ENCODE measurements around the gene CCZ1. TPM values are rescaled to one million over a fixed set of nuclear protein-coding genes. Genes with fewer than 3 reads are reported as not detected.
"Not testable (repeated sequence)": the region's sequence is repeated elsewhere in the genome, so short reads cannot be mapped to it uniquely, and the experiment has no call there.

Gene CCZ1
- total and polyA plus RNA-seq, 2 donors = 38.3 to 47.1 TPM

DNA sequence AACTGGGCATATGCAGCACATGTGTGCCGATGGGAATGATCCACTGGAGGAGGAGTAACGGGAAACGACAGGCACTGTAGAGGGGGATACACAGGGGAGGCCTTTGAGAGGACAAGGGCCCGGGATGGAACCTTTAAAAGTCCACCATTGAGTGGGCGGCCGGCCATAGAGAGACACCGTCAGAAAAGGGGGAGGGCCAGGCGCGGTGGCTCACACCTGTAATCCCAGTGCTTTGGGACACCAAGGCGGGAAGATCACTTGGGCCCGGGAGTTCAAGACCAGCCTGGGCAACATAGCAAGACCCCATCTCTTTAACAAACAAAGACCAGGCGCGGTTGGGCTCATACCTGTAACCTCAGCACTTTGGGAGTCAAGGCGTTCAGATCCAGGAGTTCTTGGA lies 32.7 kb downstream of the CCZ1 start:
- not testable (repeated sequence) for H3K4me3 ChIP-seq (ENCODE audit: low read depth, low read length); DNase-seq (ENCODE audit: extremely low spot score); H3K36me3 ChIP-seq (ENCODE audit: insufficient read depth); H3K27ac ChIP-seq (ENCODE audit: low read depth); H3K4me1 ChIP-seq (ENCODE audit: insufficient read depth)
- 96% methylated on average over 14 of the region's 14 CpGs for WGBS

DNA sequence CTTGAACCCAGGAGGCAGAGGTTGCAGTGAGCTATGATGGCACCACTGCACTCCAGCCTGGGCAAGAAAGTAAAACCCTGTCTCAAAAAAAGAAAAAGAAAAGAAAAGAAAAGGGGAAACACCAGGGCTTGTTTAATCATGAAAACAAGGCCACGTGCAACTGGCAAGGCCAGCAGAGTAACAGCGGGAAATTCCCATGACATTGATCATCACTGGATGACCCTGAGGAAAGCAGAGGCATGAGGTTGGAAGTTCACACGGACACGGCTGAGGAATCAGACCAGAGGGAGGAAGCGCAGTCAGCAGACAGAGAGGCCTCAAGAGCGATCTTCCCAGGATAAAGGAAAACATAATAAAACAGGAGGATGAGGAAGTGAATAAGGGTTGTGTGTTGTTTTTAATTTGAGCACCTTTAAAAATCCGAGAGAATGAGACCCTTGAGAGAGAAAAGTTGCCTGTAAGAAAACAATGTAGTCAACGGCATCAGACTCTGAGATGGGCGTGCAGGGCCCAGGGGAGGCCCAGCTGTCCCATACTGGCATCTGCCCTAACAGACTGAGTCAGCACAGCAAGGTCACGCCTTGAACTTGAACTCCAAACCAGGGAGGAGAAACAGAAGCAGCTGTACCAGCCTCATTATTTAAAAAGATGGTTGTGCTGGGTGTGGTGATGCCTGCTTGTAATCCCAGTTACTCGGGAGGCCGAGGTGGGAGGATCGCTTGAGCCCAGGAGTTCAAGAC lies 33.5 kb downstream of the CCZ1 start:
- not testable (repeated sequence) for H3K4me3 ChIP-seq (ENCODE audit: low read depth, low read length); H3K27ac ChIP-seq (ENCODE audit: low read depth); H3K4me1 ChIP-seq (ENCODE audit: insufficient read depth); DNase-seq (ENCODE audit: extremely low spot score); H3K36me3 ChIP-seq (ENCODE audit: insufficient read depth)
- WGBS = 84% methylated on average over 4 of the region's 13 CpGs

DNA sequence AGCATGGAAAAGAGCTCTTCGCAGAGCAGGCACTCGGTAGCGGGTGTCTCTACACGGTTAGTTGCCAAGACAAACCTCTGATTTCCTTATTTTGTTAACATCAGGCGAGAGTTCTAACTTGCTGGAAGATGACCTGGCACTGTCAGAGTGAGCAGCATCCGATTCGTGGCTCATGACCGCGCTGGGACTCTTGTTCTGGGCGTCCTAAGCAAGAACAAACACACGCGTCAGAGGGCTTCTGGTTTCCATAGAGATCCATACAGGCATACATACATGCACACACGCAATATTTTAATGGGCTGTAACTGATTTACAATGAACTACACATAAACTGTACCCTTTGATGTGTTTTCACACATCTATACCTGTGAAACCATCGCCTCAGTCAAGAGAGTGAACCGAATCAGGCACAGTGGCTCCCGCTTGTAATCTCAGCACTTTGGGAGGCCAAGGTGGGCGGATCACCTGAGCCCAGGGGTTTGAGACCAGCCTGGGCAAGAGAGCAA lies 36.5 kb downstream of the CCZ1 start:
- not testable (repeated sequence) for H3K4me3 ChIP-seq (ENCODE audit: low read depth, low read length); DNase-seq (ENCODE audit: extremely low spot score); H3K27ac ChIP-seq (ENCODE audit: low read depth); H3K36me3 ChIP-seq (ENCODE audit: insufficient read depth); H3K4me1 ChIP-seq (ENCODE audit: insufficient read depth)
- no CpG with 5 or more reads among the region's 17 CpGs for WGBS

DNA sequence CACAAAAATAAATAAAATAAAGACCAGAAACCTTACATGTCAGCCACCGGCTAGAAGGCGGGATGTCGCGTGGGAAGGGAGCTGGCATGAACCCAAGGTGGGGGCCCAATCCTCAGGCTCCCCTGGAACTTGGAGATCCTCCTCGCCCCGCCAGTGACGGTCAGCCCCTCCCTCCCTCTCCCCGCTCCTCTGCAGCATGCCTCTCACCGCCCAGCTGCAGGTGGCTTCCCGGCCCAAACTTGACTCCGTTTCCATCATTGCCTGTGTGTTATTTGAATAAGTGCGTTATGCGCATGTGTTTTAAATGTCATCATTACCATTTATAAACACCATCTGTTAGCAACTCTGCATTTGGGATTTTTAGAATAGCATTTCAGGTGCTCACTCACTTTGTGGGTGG lies 64.7 kb downstream of the CCZ1 start:
- not testable (repeated sequence) for H3K4me3 ChIP-seq (ENCODE audit: low read depth, low read length); H3K36me3 ChIP-seq (ENCODE audit: insufficient read depth); H3K4me1 ChIP-seq (ENCODE audit: insufficient read depth); DNase-seq (ENCODE audit: extremely low spot score); H3K27ac ChIP-seq (ENCODE audit: low read depth)
- WGBS = 27% methylated on average over 5 of the region's 13 CpGs

DNA sequence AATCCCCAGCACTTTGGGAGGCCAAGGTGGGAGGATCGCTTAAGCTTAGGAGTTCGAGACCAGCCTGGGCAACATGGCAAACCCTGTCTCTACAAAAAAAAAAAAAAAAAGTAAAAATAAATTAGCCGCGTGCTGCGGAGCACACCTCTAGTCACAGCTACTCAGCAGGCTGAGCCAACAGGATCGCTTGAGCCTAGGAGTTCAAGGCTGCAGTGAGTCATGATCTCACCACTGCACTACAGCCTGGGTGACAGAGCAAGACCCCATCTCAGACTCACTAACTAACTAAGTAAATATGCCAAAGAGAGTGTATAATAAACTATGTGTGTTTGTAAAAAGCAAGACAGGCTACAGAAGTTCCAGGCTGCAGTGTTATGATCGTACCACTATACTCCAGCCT lies 65.3 kb downstream of the CCZ1 start:
- not testable (repeated sequence) for H3K4me1 ChIP-seq (ENCODE audit: insufficient read depth); H3K27ac ChIP-seq (ENCODE audit: low read depth); DNase-seq (ENCODE audit: extremely low spot score); H3K4me3 ChIP-seq (ENCODE audit: low read depth, low read length); H3K36me3 ChIP-seq (ENCODE audit: insufficient read depth)
- WGBS = 92% methylated on average over 5 of the region's 7 CpGs

DNA sequence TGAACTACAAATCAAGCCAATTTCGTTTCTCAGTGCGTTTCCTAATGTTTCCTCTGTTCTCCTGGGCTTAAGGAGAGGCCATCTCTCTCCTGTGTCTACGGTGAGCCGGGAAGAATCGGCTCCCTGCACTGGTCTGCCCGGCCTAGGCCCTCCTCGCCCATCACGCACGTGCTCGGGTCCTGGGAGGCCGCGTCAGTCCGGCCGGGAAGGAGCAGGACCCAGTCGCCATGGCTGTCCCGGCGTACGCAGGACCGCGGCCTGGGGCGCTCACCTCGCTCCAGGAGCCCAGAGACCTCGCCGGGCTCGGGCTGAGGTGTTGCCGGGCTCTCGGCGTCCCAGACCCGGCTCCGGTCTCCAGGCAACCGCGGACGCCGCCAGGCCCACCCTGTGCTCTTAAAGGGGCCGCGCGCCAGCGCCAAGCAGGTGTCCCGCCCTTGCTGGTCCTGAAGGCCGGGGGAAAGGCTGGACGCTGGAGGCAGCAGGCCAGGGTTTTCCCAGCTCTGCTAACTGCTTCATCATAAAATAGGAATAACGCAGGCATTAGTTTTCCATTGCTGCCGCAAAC lies 71.9 kb downstream of the CCZ1 start, which contains the start of gene RSPH10B:
Gene RSPH10B (minus strand): TSS at position 343 of the 565 bp plus-strand sequence. CDS start 3,573 bp downstream, outside the sequence.
- not testable (repeated sequence) for DNase-seq (ENCODE audit: extremely low spot score); H3K4me3 ChIP-seq (ENCODE audit: low read depth, low read length); H3K4me1 ChIP-seq (ENCODE audit: insufficient read depth); H3K36me3 ChIP-seq (ENCODE audit: insufficient read depth); H3K27ac ChIP-seq (ENCODE audit: low read depth)
- 1% methylated on average over 22 of the region's 43 CpGs for WGBS

DNA sequence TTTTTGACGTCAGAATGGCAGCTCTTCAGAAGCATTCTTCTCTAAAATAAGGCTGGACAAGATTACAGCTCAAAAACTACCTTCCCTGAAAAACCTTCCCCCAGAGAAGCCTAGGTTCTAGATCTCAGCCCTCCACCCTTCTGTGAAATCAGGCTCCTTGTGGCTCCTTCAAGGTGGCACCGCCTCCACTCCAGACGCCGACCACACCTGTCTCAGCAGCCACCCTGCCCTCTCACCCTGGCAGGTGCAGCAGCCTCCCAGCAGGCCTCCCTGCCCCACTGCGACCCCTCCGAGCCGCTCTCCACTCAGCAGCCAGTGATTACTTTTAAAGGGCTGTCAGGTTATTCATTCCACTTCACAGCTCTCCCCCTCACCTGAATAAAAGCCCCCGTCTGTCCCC lies 75.0 kb downstream of the CCZ1 start:
- H3K36me3 ChIP-seq (ENCODE audit: insufficient read depth); H3K4me3 ChIP-seq (ENCODE audit: low read depth, low read length); DNase-seq (ENCODE audit: extremely low spot score); H3K27ac ChIP-seq (ENCODE audit: low read depth); H3K4me1 ChIP-seq (ENCODE audit: insufficient read depth): not testable (repeated sequence)
- WGBS = no CpG with 5 or more reads among the region's 8 CpGs

Small RNA genes lying within 50 kb of the gene (small RNA-seq; reads per million reads assigned to genes)
- gene RN7SL556P = not detected

Other genes starting within 250 kb of the CCZ1 start
- gene RNF216, start 117.1 kb upstream of the CCZ1 start, total RNA-seq = 52.2 TPM
- gene RNF216, start 117.1 kb upstream of the CCZ1 start, polyA plus RNA-seq = 29.4 TPM
- gene OCM, start 17.9 kb upstream of the CCZ1 start, total RNA-seq = not detected
- gene OCM, start 17.9 kb upstream of the CCZ1 start, polyA plus RNA-seq = not detected
- not detected for gene RSPH10B, start 72.0 kb downstream of the CCZ1 start, total RNA-seq
- gene RSPH10B, start 72.0 kb downstream of the CCZ1 start, polyA plus RNA-seq = 0.09 TPM
- 16.5 TPM for gene PMS2, start 110.3 kb downstream of the CCZ1 start, total RNA-seq
- 6.3 TPM for gene PMS2, start 110.3 kb downstream of the CCZ1 start, polyA plus RNA-seq
- 21.9 TPM for gene AIMP2, start 110.5 kb downstream of the CCZ1 start, total RNA-seq
- gene AIMP2, start 110.5 kb downstream of the CCZ1 start, polyA plus RNA-seq = 35.6 TPM
- gene ANKRD61, start 132.6 kb downstream of the CCZ1 start, total RNA-seq = not detected
- gene ANKRD61, start 132.6 kb downstream of the CCZ1 start, polyA plus RNA-seq = 0.06 TPM
- 78.1 TPM for gene EIF2AK1, start 160.4 kb downstream of the CCZ1 start, total RNA-seq
- gene EIF2AK1, start 160.4 kb downstream of the CCZ1 start, polyA plus RNA-seq = 29.3 TPM
- 8.2 TPM for gene USP42, start 206.2 kb downstream of the CCZ1 start, total RNA-seq
- gene USP42, start 206.2 kb downstream of the CCZ1 start, polyA plus RNA-seq = 6.1 TPM

Measured in urinary bladder (tissue), 4 donors.